GM23248 (cell line): ENCODE measurements around the gene SP3. TPM values are rescaled to one million over a fixed set of nuclear protein-coding genes. Genes with fewer than 3 reads are reported as not detected.

ENCODE experiments used
- DNase-seq: peaks from one replicate; pipeline ENCODE4 v3.0.0-alpha.2; 2015
- H2AFZ ChIP-seq: fragments of 200-600 bp; sonication (generic); 2 replicates; pipeline ENCODE4 v1.6.1; 2016; ENCODE audit warnings: antibody characterized with exemption
- H3F3A ChIP-seq: fragments of 200-600 bp; sonication (generic); 2 replicates; pipeline ENCODE4 v1.6.1; 2016; ENCODE audit warnings: mild to moderate bottlenecking, antibody characterized with exemption, mixed run types; ENCODE audit not compliant: insufficient read depth
- H3K27ac ChIP-seq: fragments of 200-600 bp; sonication (generic); 2 replicates; pipeline ENCODE4 v1.5.1; 2016; ENCODE audit warnings: mild to moderate bottlenecking
- H3K27me3 ChIP-seq: fragments of 200-600 bp; sonication (generic); replicated peaks from 2 replicates; pipeline ENCODE4 v1.6.1; 2016; ENCODE audit warnings: mild to moderate bottlenecking; ENCODE audit not compliant: insufficient read depth
- H3K36me3 ChIP-seq: fragments of 200-600 bp; sonication (generic); 2 replicates; pipeline ENCODE4 v1.6.1; 2016; ENCODE audit warnings: low read depth, mild to moderate bottlenecking
- H3K4me1 ChIP-seq: fragments of 200-600 bp; sonication (generic); 2 replicates; pipeline ENCODE4 v1.6.1; 2016; ENCODE audit warnings: mild to moderate bottlenecking; ENCODE audit not compliant: insufficient read depth
- H3K4me2 ChIP-seq: fragments of 200-600 bp; sonication (generic); one replicate; pipeline ENCODE4 v1.6.1; 2016; ENCODE audit warnings: mild to moderate bottlenecking; ENCODE audit not compliant: unreplicated experiment
- H3K4me3 ChIP-seq: fragments of 200-600 bp; sonication (generic); 2 replicates; pipeline ENCODE4 v1.5.1; 2016; ENCODE audit warnings: mild to moderate bottlenecking
- H3K79me2 ChIP-seq: fragments of 200-600 bp; sonication (generic); 2 replicates; pipeline ENCODE4 v1.6.1; 2016; ENCODE audit warnings: mild to moderate bottlenecking; ENCODE audit not compliant: insufficient read depth
- H3K9ac ChIP-seq: fragments of 200-600 bp; sonication (generic); 2 replicates; pipeline ENCODE4 v1.6.1; 2016; ENCODE audit warnings: mild to moderate bottlenecking
- H3K9me2 ChIP-seq: fragments of 200-600 bp; sonication (generic); 2 replicates; pipeline ENCODE4 v1.6.1; 2016; ENCODE audit warnings: mixed run types, mild to moderate bottlenecking, moderate library complexity; ENCODE audit not compliant: insufficient read depth
- H3K9me3 ChIP-seq: fragments of 200-600 bp; sonication (generic); one replicate; pipeline ENCODE4 v1.6.1; 2017; ENCODE audit warnings: low read depth
- H4K20me1 ChIP-seq: fragments of 200-600 bp; sonication (generic); 2 replicates; pipeline ENCODE4 v1.6.0; 2016; ENCODE audit not compliant: insufficient read depth
- EZH2 ChIP-seq: fragments of 200-600 bp; sonication (generic); IDR thresholded peaks from 2 replicates; pipeline ENCODE4 v1.6.1; 2018; ENCODE audit warnings: antibody characterized with exemption, mild to moderate bottlenecking; ENCODE audit not compliant: insufficient read depth, poor library complexity, severe bottlenecking
- EZH2phosphoT487 ChIP-seq: fragments of 200-600 bp; sonication (generic); IDR thresholded peaks from 2 replicates; pipeline ENCODE4 v1.6.1; 2018; ENCODE audit warnings: antibody characterized with exemption, moderate library complexity, mild to moderate bottlenecking, low read depth; ENCODE audit not compliant: insufficient read depth
- WGBS, 2 experiments: methylation state at CpG; one replicate each; pipeline ENCODE4 v1.1.6; 2015 to 2017; ENCODE audit warnings: low lambda C conversion rate in 2 of 2, low coverage in 1 of 2; ENCODE audit errors: missing lambda C conversion rate in 2 of 2; 5-methylcytosine and 5-hydroxymethylcytosine counted together
- in situ Hi-C: fragments of 300-500 bp; cut with MboI; formaldehyde crosslinking; loops from 2 replicates; pipeline ENCODE4 v1.15.0; 2020
- polyA plus RNA-seq: library from polyadenylated mRNA; unstranded; fragments of >200 nt; fragmentation: Nextera tagmentation; extraction: Ambion mirVana; gene quantifications from 2 replicates; pipeline ENCODE4 v1.2.1, GENCODE V29; 2016
- total RNA-seq: library from RNA; depleted of rRNA; stranded (reverse); fragments of >200 nt; shearing (Covaris generic); gene quantifications from 2 replicates; pipeline ENCODE4 v1.2.3, GENCODE V29; 2014

Gene SP3
- total and polyA plus RNA-seq, 2 experiments from 2014 or later: 27.7 to 78.8 TPM

- H3K9me3 ChIP-seq: no peaks in the 10 kb centered on the region
- H3K36me3 ChIP-seq: no peaks in the 10 kb centered on the region
Measured at GRCh38 chr2:173858291-173858731, 106.9 kb downstream of the SP3 start.

More at GRCh38 chr2:173858291-173858731, 106.9 kb downstream of the SP3 start:
- DNase-seq: no peak
- Histone ChIP-seq H3K4me1 (peaks cover 16% of the 10 kb centered on the region), H3K9me2 (no peaks in the 10 kb centered on the region), H3K4me3 (no peak overlapping the region), H3F3A (no peaks in the 10 kb centered on the region), H3K27me3 (0 out of 2 replicates have a peak, but pooled peaks cover 8% of the 10 kb centered on the region), H4K20me1 (no peaks in the 10 kb centered on the region), H3K4me2 (no peak overlapping the region), H3K27ac (no peak overlapping the region), H3K9ac (no peak overlapping the region), H3K79me2 (no peaks in the 10 kb centered on the region), H2AFZ (no peak overlapping the region)
- in situ Hi-C loops: no loop called here
- no peak for TF ChIP-seq EZH2
- TF ChIP-seq EZH2phosphoT487: no peak
- WGBS, 2 experiments: 42 to 47% methylated on average over 10 of the region's 10 CpGs
